ENCODE measurements around the gene PPP6R2. TPM values are rescaled to one million over a fixed set of nuclear protein-coding genes. Genes with fewer than 3 reads are reported as not detected.
A peak's percentile ranks its signal among the peaks of the same experiment; 100 is the strongest.

PPP6R2 gene
- total and polyA plus RNA-seq, 2 donors: 45.4 to 45.7 TPM

GRCh38 chr22:50304528-50305392 is 38.4 kb upstream of the PPP6R2 start:
- peaks cover 13 to 64% of the 10 kb centered on the region in 2 donors for H3K4me1 ChIP-seq (ENCODE audit: control insufficient read depth in 2 of 2, insufficient read depth in 2 of 2, low read length in 2 of 2)
- DNase-seq (ENCODE audit: low read depth in 6 of 9, low spot score in 9 of 9): no peak
- WGBS: 71% methylated on average over 22 of the region's 22 CpGs
- no peaks in the 10 kb centered on the region for H3K36me3 ChIP-seq (ENCODE audit: control insufficient read depth in 2 of 2, insufficient read depth in 2 of 2, low read length in 1 of 2)
- peaks cover 0 to 4% of the 10 kb centered on the region in 2 donors for H3K9me3 ChIP-seq (ENCODE audit: control insufficient read depth in 2 of 2, insufficient read depth in 1 of 2, low read length in 1 of 2)
- peak overlapping the region in 1 of 2 donors; percentile 58 for H3K27ac ChIP-seq (ENCODE audit: low read depth in 1 of 2, low read length in 1 of 2)
- H3K4me3 ChIP-seq (ENCODE audit: low read length in 2 of 2): no peak overlapping the region
- peaks cover 51 to 85% of the 10 kb centered on the region in 2 donors for H3K27me3 ChIP-seq (ENCODE audit: control insufficient read depth in 2 of 2, insufficient read depth in 1 of 2, low read length in 1 of 2)

- H3K27me3 ChIP-seq (ENCODE audit: control insufficient read depth in 2 of 2, insufficient read depth in 1 of 2, low read length in 1 of 2): peaks cover 45 to 85% of the 10 kb centered on the region in 2 donors
- peaks cover 0 to 4% of the 10 kb centered on the region in 2 donors for H3K9me3 ChIP-seq (ENCODE audit: control insufficient read depth in 2 of 2, insufficient read depth in 1 of 2, low read length in 1 of 2)
- H3K4me1 ChIP-seq (ENCODE audit: control insufficient read depth in 2 of 2, insufficient read depth in 2 of 2, low read length in 2 of 2): peaks cover 13 to 64% of the 10 kb centered on the region in 2 donors
- peak overlapping the region; percentile 58 to 64 for H3K27ac ChIP-seq (ENCODE audit: low read depth in 1 of 2, low read length in 1 of 2)
- H3K36me3 ChIP-seq (ENCODE audit: control insufficient read depth in 2 of 2, insufficient read depth in 2 of 2, low read length in 1 of 2): no peaks in the 10 kb centered on the region
- DNase-seq (ENCODE audit: low read depth in 6 of 9, low spot score in 9 of 9): no peak
- peak overlapping the region in 1 of 2 donors; percentile 47 for H3K4me3 ChIP-seq (ENCODE audit: low read length in 2 of 2)
- 92% methylated on average over 14 of the region's 14 CpGs for WGBS
Observed at GRCh38 chr22:50305393-50305922, 37.7 kb upstream of the PPP6R2 start.

GRCh38 chr22:50305923-50306566 is 37.1 kb upstream of the PPP6R2 start:
- WGBS: 21% methylated on average over 21 of the region's 21 CpGs
- Histone ChIP-seq H3K4me3 (ENCODE audit: low read length in 2 of 2) (peak overlapping the region; percentile 45 to 47), H3K27ac (ENCODE audit: low read depth in 1 of 2, low read length in 1 of 2) (peak overlapping the region; percentile 62 to 64), H3K27me3 (ENCODE audit: control insufficient read depth in 2 of 2, insufficient read depth in 1 of 2, low read length in 1 of 2) (peaks cover 43 to 82% of the 10 kb centered on the region in 2 donors), H3K36me3 (ENCODE audit: control insufficient read depth in 2 of 2, insufficient read depth in 2 of 2, low read length in 1 of 2) (no peaks in the 10 kb centered on the region), H3K9me3 (ENCODE audit: control insufficient read depth in 2 of 2, insufficient read depth in 1 of 2, low read length in 1 of 2) (peaks cover 0 to 4% of the 10 kb centered on the region in 2 donors), H3K4me1 (ENCODE audit: control insufficient read depth in 2 of 2, insufficient read depth in 2 of 2, low read length in 2 of 2) (peaks cover 13 to 59% of the 10 kb centered on the region in 2 donors)
- no peak for DNase-seq (ENCODE audit: low read depth in 6 of 9, low spot score in 9 of 9)

DNA sequence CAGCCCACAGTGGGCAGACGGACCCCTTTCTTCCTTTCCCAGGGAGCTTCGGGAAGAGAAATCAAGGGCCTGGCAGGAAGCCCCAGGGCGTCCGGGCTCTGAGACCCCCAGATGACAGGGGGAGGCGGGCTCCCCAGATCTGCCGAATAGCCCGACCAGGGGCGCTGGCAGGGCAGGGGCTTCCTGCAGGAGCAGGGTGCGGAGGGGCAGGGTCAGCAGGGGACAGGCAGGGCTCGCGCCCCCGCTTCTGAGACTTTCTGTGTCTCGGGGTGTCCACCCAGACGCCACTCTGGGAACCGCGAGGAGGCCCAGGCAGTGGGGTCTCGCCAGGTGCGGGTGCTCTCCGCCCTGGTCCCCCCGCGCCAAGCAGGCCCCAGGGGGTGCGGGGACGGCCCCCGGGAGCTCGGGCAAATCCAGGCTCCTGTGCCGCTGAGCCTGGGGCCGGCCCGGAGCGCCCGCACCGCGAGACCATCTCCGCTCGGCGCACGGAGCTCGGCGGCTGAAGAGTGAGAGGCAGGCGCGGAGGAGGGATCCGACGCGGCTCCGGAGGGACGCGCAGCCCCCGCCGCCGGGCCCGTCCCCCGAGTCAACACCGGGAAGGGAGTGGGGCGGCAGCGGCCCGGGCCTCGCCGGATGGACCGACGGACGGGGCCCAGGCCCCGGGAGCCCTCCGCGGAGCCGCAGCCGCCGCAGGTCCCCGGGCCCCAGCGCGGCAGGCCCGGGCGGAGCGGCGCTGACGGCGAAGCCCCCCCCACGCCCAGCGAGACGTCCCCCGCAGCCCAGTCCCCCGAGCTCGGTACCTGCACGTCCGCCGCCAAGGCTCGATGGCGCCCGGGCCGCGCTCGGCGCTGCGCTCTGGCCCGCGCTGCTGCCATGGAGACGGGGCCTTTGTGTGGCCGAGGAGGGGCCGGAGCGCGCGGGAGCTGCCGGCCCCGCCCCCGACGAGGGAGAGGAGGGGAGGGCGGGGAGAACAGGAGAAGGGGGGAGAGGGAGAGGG is 36.1 kb upstream of the PPP6R2 start, which contains the start of gene PLXNB2:
Gene PLXNB2, minus strand, starts transcription at position 894 of the 997 bp plus-strand sequence. CDS start 17,062 bp downstream, outside the sequence.
- Histone ChIP-seq H3K36me3 (ENCODE audit: control insufficient read depth in 2 of 2, insufficient read depth in 2 of 2, low read length in 1 of 2) (no peaks in the 10 kb centered on the region), H3K9me3 (ENCODE audit: control insufficient read depth in 2 of 2, insufficient read depth in 1 of 2, low read length in 1 of 2) (peaks cover 0 to 4% of the 10 kb centered on the region in 2 donors), H3K27me3 (ENCODE audit: control insufficient read depth in 2 of 2, insufficient read depth in 1 of 2, low read length in 1 of 2) (peaks cover 45 to 80% of the 10 kb centered on the region in 2 donors), H3K4me1 (ENCODE audit: control insufficient read depth in 2 of 2, insufficient read depth in 2 of 2, low read length in 2 of 2) (peaks cover 13 to 52% of the 10 kb centered on the region in 2 donors), H3K4me3 (ENCODE audit: low read length in 2 of 2) (peak within 1 kb of the TSS; percentile 45 to 47), H3K27ac (ENCODE audit: low read depth in 1 of 2, low read length in 1 of 2) (peak within 1 kb of the TSS; percentile 55 to 62)
- peak in 1 of 9 donors; percentile 34 for DNase-seq (ENCODE audit: low read depth in 6 of 9, low spot score in 9 of 9)
- under 1% methylated on average over 103 of the region's 105 CpGs for WGBS

DNA sequence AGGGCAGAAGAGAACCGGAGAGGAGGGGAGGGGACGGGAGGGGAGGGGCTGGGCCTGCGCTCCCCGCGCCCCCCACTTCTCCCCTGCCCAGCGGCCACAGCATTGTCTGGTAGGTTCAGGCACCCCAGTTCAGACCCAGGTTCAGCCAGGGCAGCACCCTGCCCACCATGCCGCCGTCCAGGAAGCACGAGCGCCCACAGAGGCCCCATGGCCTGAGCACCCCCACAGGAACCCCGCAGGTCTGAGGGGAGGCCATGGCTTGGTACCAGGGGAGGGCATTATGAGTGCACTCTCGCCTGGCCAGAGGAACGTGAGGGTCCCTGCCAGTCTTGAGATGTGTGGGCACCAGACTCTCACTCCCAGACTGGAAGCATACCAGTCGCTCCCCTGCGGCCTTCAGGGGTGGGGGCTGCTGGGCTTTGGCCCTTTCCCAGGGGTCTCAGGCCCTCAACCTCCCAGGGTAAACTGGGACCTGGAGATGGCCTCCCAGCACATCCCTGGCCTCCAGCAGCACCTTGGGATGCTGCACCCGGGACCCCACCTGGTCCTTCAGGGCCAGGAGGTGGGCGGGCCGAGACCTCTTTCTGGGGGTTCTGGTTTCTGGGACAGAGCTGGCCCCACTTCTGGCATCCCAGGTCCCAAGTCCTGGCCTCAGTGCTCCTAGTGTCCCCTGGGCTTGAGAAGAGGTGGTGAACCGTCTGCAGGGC is 35.1 kb upstream of the PPP6R2 start:
- Histone ChIP-seq H3K4me3 (ENCODE audit: low read length in 2 of 2) (no peak overlapping the region), H3K27ac (ENCODE audit: low read depth in 1 of 2, low read length in 1 of 2) (peak overlapping the region; percentile 24 to 52), H3K27me3 (ENCODE audit: control insufficient read depth in 2 of 2, insufficient read depth in 1 of 2, low read length in 1 of 2) (peaks cover 45 to 79% of the 10 kb centered on the region in 2 donors), H3K4me1 (ENCODE audit: control insufficient read depth in 2 of 2, insufficient read depth in 2 of 2, low read length in 2 of 2) (peaks cover 11 to 43% of the 10 kb centered on the region in 2 donors), H3K36me3 (ENCODE audit: control insufficient read depth in 2 of 2, insufficient read depth in 2 of 2, low read length in 1 of 2) (no peaks in the 10 kb centered on the region), H3K9me3 (ENCODE audit: control insufficient read depth in 2 of 2, insufficient read depth in 1 of 2, low read length in 1 of 2) (peaks cover 0 to 4% of the 10 kb centered on the region in 2 donors)
- no peak for DNase-seq (ENCODE audit: low read depth in 6 of 9, low spot score in 9 of 9)
- WGBS: 41% methylated on average over 19 of the region's 19 CpGs

DNA sequence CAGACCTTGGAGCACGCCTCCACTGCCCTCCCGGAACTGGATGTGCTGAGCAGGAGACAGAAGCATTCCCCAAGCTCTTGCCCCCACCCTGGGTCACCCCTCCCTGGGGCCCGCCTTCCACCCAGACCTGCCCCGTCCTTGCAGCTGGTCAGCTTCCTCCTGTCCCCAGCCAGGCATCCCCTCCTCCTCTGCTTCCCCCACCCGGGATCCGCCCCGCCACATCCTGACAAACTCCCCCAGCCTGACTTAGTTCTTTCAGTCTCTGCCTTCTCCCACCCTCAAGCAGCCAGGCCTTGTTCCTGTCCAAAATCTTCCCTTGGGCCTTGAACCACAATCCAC is 34.6 kb upstream of the PPP6R2 start:
- H3K27me3 ChIP-seq (ENCODE audit: control insufficient read depth in 2 of 2, insufficient read depth in 1 of 2, low read length in 1 of 2): peaks cover 45 to 78% of the 10 kb centered on the region in 2 donors
- peaks cover 0 to 4% of the 10 kb centered on the region in 2 donors for H3K9me3 ChIP-seq (ENCODE audit: control insufficient read depth in 2 of 2, insufficient read depth in 1 of 2, low read length in 1 of 2)
- DNase-seq (ENCODE audit: low read depth in 6 of 9, low spot score in 9 of 9): no peak
- H3K4me1 ChIP-seq (ENCODE audit: control insufficient read depth in 2 of 2, insufficient read depth in 2 of 2, low read length in 2 of 2): peaks cover 7 to 41% of the 10 kb centered on the region in 2 donors
- H3K4me3 ChIP-seq (ENCODE audit: low read length in 2 of 2): no peak overlapping the region
- peak overlapping the region in 1 of 2 donors; percentile 11 for H3K27ac ChIP-seq (ENCODE audit: low read depth in 1 of 2, low read length in 1 of 2)
- WGBS: 48% methylated on average over 7 of the region's 7 CpGs
- no peaks in the 10 kb centered on the region for H3K36me3 ChIP-seq (ENCODE audit: control insufficient read depth in 2 of 2, insufficient read depth in 2 of 2, low read length in 1 of 2)

DNA sequence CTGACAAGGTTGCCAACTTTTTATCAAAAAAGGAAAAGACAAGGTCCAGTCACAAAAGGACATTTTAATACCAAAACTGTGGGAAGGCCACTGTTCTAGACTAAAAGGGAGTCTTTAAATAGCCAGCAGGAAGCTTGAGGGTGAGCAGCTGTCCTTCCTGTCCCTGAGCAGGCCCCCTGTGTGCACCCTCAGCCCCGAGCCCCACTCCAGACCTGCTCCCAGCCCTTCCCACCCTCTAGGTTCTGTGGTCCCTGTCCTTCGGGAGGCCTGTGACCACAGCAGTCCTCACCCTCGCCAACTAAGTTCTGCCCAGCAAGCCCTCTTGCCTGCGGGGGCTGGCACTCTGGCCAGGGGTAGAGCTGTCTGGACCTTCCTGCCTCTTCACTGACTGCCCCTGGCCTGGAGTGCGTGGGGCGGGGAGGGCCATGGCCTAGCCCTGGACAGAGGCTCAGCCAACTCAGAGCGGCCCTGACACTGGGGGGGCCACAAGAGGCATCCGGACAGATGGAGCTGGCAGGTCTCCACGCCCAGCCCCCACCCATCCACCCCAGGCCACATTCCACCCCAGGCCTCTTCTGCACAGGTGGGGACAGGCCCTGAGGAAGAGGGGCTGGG is 34.0 kb upstream of the PPP6R2 start:
- WGBS: 72% methylated on average over 9 of the region's 9 CpGs
- no peak for DNase-seq (ENCODE audit: low read depth in 6 of 9, low spot score in 9 of 9)
- H3K27ac ChIP-seq (ENCODE audit: low read depth in 1 of 2, low read length in 1 of 2): peak overlapping the region; percentile 11 to 33
- peaks cover 0 to 4% of the 10 kb centered on the region in 2 donors for H3K9me3 ChIP-seq (ENCODE audit: control insufficient read depth in 2 of 2, insufficient read depth in 1 of 2, low read length in 1 of 2)
- peaks cover 45 to 73% of the 10 kb centered on the region in 2 donors for H3K27me3 ChIP-seq (ENCODE audit: control insufficient read depth in 2 of 2, insufficient read depth in 1 of 2, low read length in 1 of 2)
- peaks cover 7 to 41% of the 10 kb centered on the region in 2 donors for H3K4me1 ChIP-seq (ENCODE audit: control insufficient read depth in 2 of 2, insufficient read depth in 2 of 2, low read length in 2 of 2)
- H3K4me3 ChIP-seq (ENCODE audit: low read length in 2 of 2): no peak overlapping the region
- no peaks in the 10 kb centered on the region for H3K36me3 ChIP-seq (ENCODE audit: control insufficient read depth in 2 of 2, insufficient read depth in 2 of 2, low read length in 1 of 2)

Data from thymus (tissue), 11 donors.